Esophagus muscularis mucosa (tissue), 4 donors: ENCODE data around the gene CRACR2B. TPM values are rescaled to one million over a fixed set of nuclear protein-coding genes. Genes with fewer than 3 reads are reported as not detected.

Source experiments
- DNase-seq: peaks from one replicate; pipeline ENCODE4 v3.0.0-alpha.2; 2017; ENCODE audit errors: extremely low spot score
- H3K27ac ChIP-seq, 4 donors: fragments of 200-600 bp; sonication (generic); replicated peaks in 1 of 4; 1 replicate in 3 of 4; 2 replicates in 1 of 4; pipeline ENCODE4 v1.5.1; 2016 to 2019; ENCODE audit warnings: mild to moderate bottlenecking in 1 of 4
- H3K27me3 ChIP-seq, 4 donors: fragments of 200-600 bp; sonication (generic); one replicate each; pipeline versions ENCODE4 v1.5.1 to v1.6.0; 2016 to 2019
- H3K36me3 ChIP-seq, 4 donors: fragments of 200-600 bp; sonication (generic); one replicate each; pipeline ENCODE4 v1.5.1; 2016 to 2019
- H3K4me1 ChIP-seq, 4 donors: fragments of 200-600 bp; sonication (generic); one replicate each; pipeline ENCODE4 v1.5.1; 2016 to 2019
- H3K4me3 ChIP-seq, 4 donors: fragments of 200-600 bp; sonication (generic); 1 replicate in 2 of 4; 2 replicates in 2 of 4; pipeline ENCODE4 v1.5.1; 2016 to 2019; ENCODE audit warnings: mild to moderate bottlenecking in 4 of 4, moderate library complexity in 1 of 4
- H3K9me3 ChIP-seq, 4 donors: fragments of 200-600 bp; sonication (generic); 1 replicate in 3 of 4; 2 replicates in 1 of 4; pipeline ENCODE4 v1.5.1; 2016 to 2019
- CTCF ChIP-seq, 3 experiments: fragments of 200-600 bp in 2 of 3; fragments of 450-650 bp in 1 of 3; sonication (generic) in 2 of 3; IDR thresholded peaks; one replicate each; pipeline ENCODE4 v1.5.1; 2017 to 2019; ENCODE audit warnings: antibody characterized with exemption in 3 of 3, mild to moderate bottlenecking in 2 of 3, moderate library complexity in 1 of 3
- EP300 ChIP-seq: sonication (generic); formaldehyde crosslinking; IDR thresholded peaks from one replicate; pipeline ENCODE4 v1.6.1; 2017; ENCODE audit warnings: antibody characterized with exemption
- POLR2A ChIP-seq: fragments of 450-650 bp; IDR thresholded peaks from one replicate; pipeline ENCODE4 v1.6.1; 2017; ENCODE audit warnings: antibody characterized with exemption, moderate library complexity, mild to moderate bottlenecking, low read depth
- POLR2AphosphoS5 ChIP-seq, 2 donors: sonication (generic); formaldehyde crosslinking; IDR thresholded peaks; one replicate each; pipeline ENCODE4 v1.6.1; 2017; ENCODE audit warnings: antibody characterized with exemption in 2 of 2
- WGBS: methylation state at CpG from one replicate; pipeline ENCODE4 v1.1.5; 2018; 5-methylcytosine and 5-hydroxymethylcytosine counted together
- intact Hi-C: fragments of 100-400 bp; cut with DNase I; formaldehyde crosslinking; loops from one replicate; pipeline ENCODE4 v1.15.1; 2023
- total RNA-seq, 4 donors: library from RNA; depleted of rRNA; stranded (reverse); fragments of >200 nt; gene quantifications; one replicate each; pipeline versions ENCODE4 v1.1.0 to v1.2.1, GENCODE V29; 2016

The CRACR2B gene
- total RNA-seq, 4 donors from 2014 or later: 5.3 to 8.4 (median 7.0) TPM

- TF ChIP-seq CTCF (IDR thresholded peaks at IDR 0.05): no peak
- no peak for TF ChIP-seq POLR2A
- TF ChIP-seq POLR2AphosphoS5 (IDR thresholded peaks at IDR 0.05): no peak
- TF ChIP-seq EP300: no peak
- H3K36me3 ChIP-seq: peaks cover 20 to 26% (median 22%) of the 10 kb centered on the region in 4 donors
- no peak for DNase-seq
- WGBS: 56% methylated on average over 19 of the region's 21 CpGs
- intact Hi-C loops: no loop called here
- peak overlapping the region; percentile 15 to 68 (median 58) for H3K27ac ChIP-seq
- peaks cover 0 to 89% (median 65%) of the 10 kb centered on the region in 4 donors for H3K27me3 ChIP-seq
- peak overlapping the region in 3 of 4 donors; percentile 43 to 54 (median 47) for H3K4me3 ChIP-seq
- H3K9me3 ChIP-seq: no peaks in the 10 kb centered on the region
- H3K4me1 ChIP-seq: peaks cover 65 to 77% (median 72%) of the 10 kb centered on the region in 4 donors
Observed at GRCh38 chr11:828506-829175, 922 bp downstream of the CRACR2B start.

- Histone ChIP-seq H3K27ac (peak overlapping the region; percentile 36 to 68 (median 49)), H3K9me3 (no peaks in the 10 kb centered on the region), H3K4me1 (peaks cover 72 to 84% (median 79%) of the 10 kb centered on the region in 4 donors), H3K36me3 (peaks cover 13 to 19% (median 15%) of the 10 kb centered on the region in 4 donors), H3K27me3 (peaks cover 0 to 83% (median 65%) of the 10 kb centered on the region in 4 donors), H3K4me3 (peak overlapping the region; percentile 39 to 54 (median 45))
- DNase-seq: no peak
- intact Hi-C loops: no loop called here
- TF ChIP-seq EP300: no peak
- no peak for TF ChIP-seq CTCF (IDR thresholded peaks at IDR 0.05)
- TF ChIP-seq POLR2AphosphoS5 (IDR thresholded peaks at IDR 0.05): peak; percentile 6 to 36
- no peak for TF ChIP-seq POLR2A
- 17% methylated on average over 31 of the region's 40 CpGs for WGBS
Observed at GRCh38 chr11:829176-829846, 1.6 kb downstream of the CRACR2B start.

GRCh38 chr11:829847-830294, 2.2 kb downstream of the CRACR2B start:
- WGBS: no CpG with 5 or more reads among the region's 39 CpGs
- peaks cover 78 to 90% (median 85%) of the 10 kb centered on the region in 4 donors for H3K4me1 ChIP-seq

GRCh38 chr11:830295-831117, 2.8 kb downstream of the CRACR2B start:
- H3K36me3 ChIP-seq: peaks cover under 1 to 7% (median 3%) of the 10 kb centered on the region in 4 donors
- H3K27me3 ChIP-seq: peaks cover 0 to 71% (median 58%) of the 10 kb centered on the region in 4 donors
- intact Hi-C loops: no loop called here
- DNase-seq: no peak
- WGBS: no CpG with 5 or more reads among the region's 78 CpGs
- peak overlapping the region in 1 of 4 donors; percentile 68 for H3K27ac ChIP-seq
- H3K4me3 ChIP-seq: peak overlapping the region; percentile 39 to 54 (median 45)
- no peaks in the 10 kb centered on the region for H3K9me3 ChIP-seq
- TF ChIP-seq POLR2AphosphoS5 (IDR thresholded peaks at IDR 0.05) (peak in 1 of 2 donors; percentile 64), EP300 (no peak), POLR2A (no peak), CTCF (IDR thresholded peaks at IDR 0.05) (no peak)
- H3K4me1 ChIP-seq: peaks cover 84 to 96% (median 91%) of the 10 kb centered on the region in 4 donors

More at GRCh38 chr11:829847-830294, 2.2 kb downstream of the CRACR2B start:
- intact Hi-C loops: no loop called here
- Histone ChIP-seq H3K4me3 (peak overlapping the region; percentile 39 to 54 (median 45)), H3K36me3 (peaks cover 7 to 13% (median 10%) of the 10 kb centered on the region in 4 donors), H3K9me3 (no peaks in the 10 kb centered on the region), H3K27ac (peak overlapping the region; percentile 36 to 68 (median 49)), H3K27me3 (peaks cover 0 to 77% (median 62%) of the 10 kb centered on the region in 4 donors)
- no peak for DNase-seq
- TF ChIP-seq POLR2AphosphoS5 (IDR thresholded peaks at IDR 0.05) (no peak), POLR2A (no peak), EP300 (no peak)
